Stimulated activated CD4-positive, alpha-beta T cell treated with anti-CD3 and anti-CD28 coated beads, Interleukin-12 subunit alpha, Interleukin-12 subunit beta, amount 100 ng/mL, for 48 hours (primary cell): ENCODE results near the gene BCAS1.
A peak's percentile ranks its signal among the peaks of the same experiment; 100 is the strongest.

Experiments used
- DNase-seq, 3 donors: peaks; one replicate each; pipeline ENCODE4 v3.0.0-alpha.2; 2020; ENCODE audit warnings: low read depth in 2 of 3, low spot score in 1 of 3

BCAS1 gene

GRCh38 chr20:54056762-54057639 is 13.4 kb downstream of the BCAS1 start:
- no peak for DNase-seq

- no peak for DNase-seq
These were observed 15.9 kb downstream of the BCAS1 start for GRCh38 chr20:54054516-54054915.

- no peak for DNase-seq
These were observed 19.3 kb downstream of the BCAS1 start for GRCh38 chr20:54051068-54051467.

GRCh38 chr20:54048891-54049545 is 21.4 kb downstream of the BCAS1 start:
- no peak for DNase-seq

GRCh38 chr20:54048481-54048880 is 21.9 kb downstream of the BCAS1 start:
- no peak for DNase-seq

- DNase-seq, result no peak
These were observed 22.7 kb downstream of the BCAS1 start for GRCh38 chr20:54047720-54048119.

GRCh38 chr20:54047048-54047447 is 23.3 kb downstream of the BCAS1 start:
- no peak for DNase-seq

GRCh38 chr20:54044156-54044555 is 26.2 kb downstream of the BCAS1 start:
- DNase-seq, result no peak

GRCh38 chr20:54043076-54043967 is 27.1 kb downstream of the BCAS1 start:
- peak in 1 of 3 donors; percentile 8 for DNase-seq

- DNase-seq, result no peak
These were observed 28.4 kb downstream of the BCAS1 start for GRCh38 chr20:54042021-54042420.

GRCh38 chr20:54041336-54041735 is 29.1 kb downstream of the BCAS1 start:
- DNase-seq, result no peak

- DNase-seq, result no peak
These were observed 29.9 kb downstream of the BCAS1 start for GRCh38 chr20:54040531-54040930.

GRCh38 chr20:54038961-54039360 is 31.4 kb downstream of the BCAS1 start:
- no peak for DNase-seq

- DNase-seq, result no peak
These were observed 32.9 kb downstream of the BCAS1 start for GRCh38 chr20:54037525-54037924.

GRCh38 chr20:54029643-54030042 is 40.8 kb downstream of the BCAS1 start:
- no peak for DNase-seq

- DNase-seq, result no peak
These were observed 41.2 kb downstream of the BCAS1 start for GRCh38 chr20:54029176-54029575.

GRCh38 chr20:54028276-54029011 is 42.0 kb downstream of the BCAS1 start:
- no peak for DNase-seq

GRCh38 chr20:54027704-54028103 is 42.7 kb downstream of the BCAS1 start:
- DNase-seq, result no peak

GRCh38 chr20:54026295-54027064 is 43.9 kb downstream of the BCAS1 start:
- no peak for DNase-seq

- no peak for DNase-seq
These were observed 45.1 kb downstream of the BCAS1 start for GRCh38 chr20:54025251-54025771.
